K562 (cell line): ENCODE results near the gene MAGEL2. TPM values are rescaled to one million over a fixed set of nuclear protein-coding genes. Genes with fewer than 3 reads are reported as not detected.

Experiments used
- BHLHE40 ChIP-seq: IDR thresholded peaks from 2 replicates; pipeline ENCODE4 v1.6.1; 2011; ENCODE audit warnings: low read length, improper control_type of control experiment
- CGGBP1 ChIP-seq: fragments of 250-450 bp; sonication (Bioruptor Pico); IDR thresholded peaks from 2 replicates; pipeline ENCODE4 v1.9.0; 2021; ENCODE audit warnings: mild to moderate bottlenecking
- GABPA ChIP-seq: fragments of 200-800 bp; sonication (Bioruptor generic); conservative IDR thresholded peaks from 2 replicates; pipeline ENCODE4 v1.6.1; 2016; ENCODE audit warnings: low read depth, missing genetic modification characterization, missing compliant biosample characterization
- KDM1A ChIP-seq, 2 experiments: fragments of 450-650 bp; IDR thresholded peaks; 2 replicates each; pipeline ENCODE4 v1.6.1; 2016; ENCODE audit warnings: mild to moderate bottlenecking in 2 of 2
- L3MBTL2 ChIP-seq: fragments of 450-650 bp; IDR thresholded peaks from 2 replicates; pipeline ENCODE4 v1.6.1; 2016; ENCODE audit warnings: mild to moderate bottlenecking, moderate library complexity
- MAFG ChIP-seq: fragments of 450-650 bp; conservative IDR thresholded peaks from 2 replicates; pipeline ENCODE4 v1.6.1; 2016; ENCODE audit warnings: missing genetic modification characterization, missing compliant biosample characterization
- NCOR1 ChIP-seq: fragments of 450-650 bp; IDR thresholded peaks from 2 replicates; pipeline ENCODE4 v1.6.1; 2016; ENCODE audit warnings: mild to moderate bottlenecking, moderate library complexity
- NR3C1 ChIP-seq: sonication (generic); formaldehyde crosslinking; IDR thresholded peaks from 2 replicates; pipeline ENCODE4 v1.8.1; 2022; ENCODE audit warnings: missing genetic modification reagents
- POLR2G ChIP-seq: fragments of 200-400 bp; formaldehyde crosslinking; IDR thresholded peaks from 2 replicates; pipeline ENCODE4 v1.6.1; 2017; ENCODE audit warnings: low read depth, mild to moderate bottlenecking, antibody characterized with exemption, low read length, moderate library complexity
- SIX5 ChIP-seq, 2 experiments: IDR thresholded peaks; 2 replicates each; pipeline ENCODE4 v1.6.1; 2011; ENCODE audit warnings: low read length in 2 of 2, borderline replicate concordance in 1 of 2, low read depth in 1 of 2, mild to moderate bottlenecking in 1 of 2, moderate library complexity in 1 of 2; ENCODE audit not compliant: insufficient read depth in 1 of 2
- SPI1 ChIP-seq: IDR thresholded peaks from 2 replicates; pipeline ENCODE4 v1.6.1; 2011; ENCODE audit warnings: low read depth, low read length, control low read depth, borderline replicate concordance
- ZNF280A ChIP-seq: fragments of 450-650 bp; IDR thresholded peaks from 2 replicates; pipeline ENCODE4 v1.6.1; 2018; ENCODE audit warnings: mild to moderate bottlenecking, low read depth; ENCODE audit not compliant: partially characterized antibody
- ZNF592 ChIP-seq: fragments of 450-650 bp; IDR thresholded peaks from 2 replicates; pipeline ENCODE4 v1.6.1; 2017; ENCODE audit warnings: antibody characterized with exemption, mild to moderate bottlenecking
- ZSCAN32 ChIP-seq: fragments of 450-650 bp; formaldehyde crosslinking; IDR thresholded peaks from 2 replicates; pipeline ENCODE4 v1.4.0; 2020; ENCODE audit warnings: mild to moderate bottlenecking, moderate library complexity
- polyA plus RNA-seq, 8 experiments: library from polyadenylated mRNA; depleted of rRNA in 4 of 8; stranded (reverse) in 5 of 8; unstranded in 3 of 8; fragments of >200 nt; fragmentation: Nextera tagmentation in 2 of 8; fragmentation: Illumina TruSeq in 1 of 8; extraction: Ambion mirVana in 2 of 8; extraction: Trizol in 1 of 8; gene quantifications; 2 replicates each; pipeline versions ENCODE4 v1.2.1 to v1.2.3, GENCODE V29; 2011 to 2014; ENCODE audit warnings: inconsistent platforms in 1 of 8, missing spikeins in 1 of 8
- total RNA-seq, 7 experiments: library from RNA; depleted of rRNA in 6 of 7; stranded (reverse); fragments of >200 nt in 6 of 7; fragmentation: Illumina TruSeq in 2 of 7; extraction: Trizol in 2 of 7; gene quantifications; 2 replicates each; pipeline versions ENCODE4 v1.2.1 to v1.2.3, GENCODE V29; 2011 to 2021; ENCODE audit warnings: low replicate concordance in 1 of 7

Gene MAGEL2
- total and polyA plus RNA-seq, 9 of the 15 experiments (the other 6 are each of a cell fraction or from before 2014, with no cell fraction given) = not detected

- TF ChIP-seq MAFG (no peak), ZNF592 (no peak), L3MBTL2 (0 out of 2 replicates have a peak, but pooled peaks have one; percentile 46), KDM1A (IDR thresholded peaks at IDR 0.05) (no peak), ZSCAN32 (CRISPR knock-in tag) (no peak), SPI1 (peak; percentile 77; the same call in 1 of the 2 replicates), BHLHE40 (no peak), POLR2G (0 out of 2 replicates have a peak, but pooled peaks have one; percentile 27), SIX5 (IDR thresholded peaks at IDR 0.05; ENCODE audit: borderline replicate concordance in 1 of 2, insufficient read depth in 1 of 2, low read depth in 1 of 2, low read length in 2 of 2) (no peak), ZNF280A (no peak), CGGBP1 (no peak), NCOR1 (no peak), NR3C1 (CRISPR knock-in tag) (no peak), GABPA (peak; percentile 53; the same call in 1 of the 2 replicates)
Observed at GRCh38 chr15:23687143-23687470, 39.4 kb upstream of the MAGEL2 start, which contains the start of gene NDN (continued).
